HEK293 (cell line): ENCODE results near the gene PACS1.

ENCODE experiments used
- CTCF ChIA-PET: fragments of 350-600 bp; formaldehyde crosslinking; extraction: SDS; loops from one replicate; lab custom pipeline; 2021; ENCODE audit warnings: antibody characterized with exemption; lab: Yijun Ruan, JAX
- POLR2A ChIA-PET: fragments of 300-600 bp; formaldehyde crosslinking; extraction: SDS; loops from one replicate; lab custom pipeline; 2020; ENCODE audit warnings: antibody characterized with exemption, inconsistent platforms; lab: Yijun Ruan, JAX
- H3K27ac ChIP-seq: fragments of 200-500 bp; sonication (Bioruptor generic); 2 replicates; pipeline ENCODE4 v1.5.1; 2014; ENCODE audit warnings: low read depth, low read length, control low read depth, inconsistent platforms; ENCODE audit errors: extremely low read depth
- H3K36me3 ChIP-seq, 2 experiments: fragments of 200-500 bp in 1 of 2; sonication (Bioruptor generic) in 1 of 2; 1 replicate in 1 of 2; 2 replicates in 1 of 2; pipeline ENCODE4 v1.5.1; 2014 to 2017; ENCODE audit warnings: inconsistent platforms in 2 of 2, low read length in 2 of 2; ENCODE audit not compliant: control insufficient read depth in 2 of 2, insufficient read depth in 1 of 2
- H3K4me1 ChIP-seq: fragments of 200-500 bp; sonication (Bioruptor generic); 2 replicates; pipeline ENCODE4 v1.5.1; 2014; ENCODE audit warnings: mild to moderate bottlenecking, low read length, inconsistent platforms; ENCODE audit not compliant: control insufficient read depth, insufficient read depth
- H3K4me3 ChIP-seq: 2 replicates; pipeline ENCODE4 v1.5.1; 2011; ENCODE audit warnings: low read depth, mild to moderate bottlenecking, control low read depth, low read length, moderate library complexity
- H3K9me3 ChIP-seq: fragments of 200-500 bp; sonication (Bioruptor generic); 2 replicates; pipeline ENCODE4 v1.5.1; 2014; ENCODE audit warnings: low read depth, low read length, inconsistent platforms; ENCODE audit not compliant: control insufficient read depth, insufficient read depth
- EGR2 ChIP-seq: fragments of 450-650 bp; formaldehyde crosslinking; IDR thresholded peaks from 2 replicates; pipeline ENCODE4 v1.5.1; 2016; ENCODE audit warnings: low read depth, missing biosample characterization, missing genetic modification characterization
- HOXA7 ChIP-seq: sonication (generic); formaldehyde crosslinking; IDR thresholded peaks from 2 replicates; pipeline ENCODE4 v1.8.1; 2022; ENCODE audit warnings: missing genetic modification reagents, borderline replicate concordance
- MYNN ChIP-seq: fragments of 450-650 bp; formaldehyde crosslinking; IDR thresholded peaks from 2 replicates; pipeline ENCODE4 v1.5.1; 2016; ENCODE audit warnings: missing biosample characterization, missing genetic modification characterization, borderline replicate concordance
- ZBTB17 ChIP-seq: fragments of 450-650 bp; formaldehyde crosslinking; IDR thresholded peaks from 2 replicates; pipeline ENCODE4 v1.5.1; 2016; ENCODE audit warnings: missing biosample characterization, missing genetic modification characterization
- ZNF174 ChIP-seq: fragments of 450-650 bp; formaldehyde crosslinking; IDR thresholded peaks from 2 replicates; pipeline ENCODE4 v1.5.0; 2017; ENCODE audit warnings: missing biosample characterization, mild to moderate bottlenecking, missing genetic modification characterization
- ZNF2 ChIP-seq: fragments of 450-650 bp; formaldehyde crosslinking; IDR thresholded peaks from 2 replicates; pipeline ENCODE4 v1.5.1; 2016; ENCODE audit warnings: missing biosample characterization, missing genetic modification characterization
- ZNF239 ChIP-seq: fragments of 450-650 bp; formaldehyde crosslinking; IDR thresholded peaks from 2 replicates; pipeline ENCODE4 v1.5.1; 2016; ENCODE audit warnings: missing biosample characterization, missing genetic modification characterization
- ZNF416 ChIP-seq: fragments of 450-650 bp; formaldehyde crosslinking; IDR thresholded peaks from 2 replicates; pipeline ENCODE4 v1.5.1; 2016; ENCODE audit warnings: missing biosample characterization, missing genetic modification characterization
- ZNF433 ChIP-seq: fragments of 450-650 bp; formaldehyde crosslinking; IDR thresholded peaks from 2 replicates; pipeline ENCODE4 v1.5.1; 2016; ENCODE audit warnings: missing biosample characterization, missing genetic modification characterization, low read depth
- ZNF501 ChIP-seq: fragments of 450-650 bp; formaldehyde crosslinking; IDR thresholded peaks from 2 replicates; pipeline ENCODE4 v1.5.1; 2016; ENCODE audit warnings: missing biosample characterization, missing genetic modification characterization
- ZNF529 ChIP-seq: fragments of 450-650 bp; formaldehyde crosslinking; IDR thresholded peaks from 2 replicates; pipeline ENCODE4 v1.5.1; 2017; ENCODE audit warnings: missing genetic modification characterization, missing biosample characterization; ENCODE audit not compliant: insufficient replicate concordance
- ZNF544 ChIP-seq: fragments of 450-650 bp; formaldehyde crosslinking; IDR thresholded peaks from 2 replicates; pipeline ENCODE4 v1.5.0; 2017; ENCODE audit warnings: missing biosample characterization, missing genetic modification characterization
- ZNF549 ChIP-seq: fragments of 450-650 bp; IDR thresholded peaks from 2 replicates; pipeline ENCODE4 v1.5.1; 2018; ENCODE audit warnings: missing biosample characterization, missing genetic modification characterization, mild to moderate bottlenecking, inconsistent platforms, moderate library complexity
- ZNF560 ChIP-seq: fragments of 450-650 bp; formaldehyde crosslinking; IDR thresholded peaks from 2 replicates; pipeline ENCODE4 v1.5.1; 2017; ENCODE audit warnings: missing biosample characterization, missing genetic modification characterization, borderline replicate concordance
- ZNF571 ChIP-seq: fragments of 450-650 bp; formaldehyde crosslinking; IDR thresholded peaks from 2 replicates; pipeline ENCODE4 v1.5.0; 2017; ENCODE audit warnings: missing biosample characterization, missing genetic modification characterization
- ZNF843 ChIP-seq: fragments of 450-650 bp; formaldehyde crosslinking; IDR thresholded peaks from 2 replicates; pipeline ENCODE4 v1.5.1; 2016; ENCODE audit warnings: missing biosample characterization, missing genetic modification characterization
- TF ChIP-seq, protein P1 (sequence below): fragments of 450-650 bp; formaldehyde crosslinking; IDR thresholded peaks from 2 replicates; pipeline ENCODE4 v1.5.1; 2016; ENCODE audit warnings: missing biosample characterization, missing genetic modification characterization
- TF ChIP-seq, protein P2 (sequence below): fragments of 450-650 bp; formaldehyde crosslinking; IDR thresholded peaks from 2 replicates; pipeline ENCODE4 v1.5.1; 2016; ENCODE audit warnings: missing biosample characterization, missing genetic modification characterization
- TF ChIP-seq, protein P3 (sequence below): fragments of 450-650 bp; formaldehyde crosslinking; IDR thresholded peaks from 2 replicates; pipeline ENCODE4 v1.5.1; 2017; ENCODE audit warnings: missing biosample characterization, missing genetic modification characterization
- TF ChIP-seq, protein P4 (sequence below): fragments of 450-650 bp; formaldehyde crosslinking; IDR thresholded peaks from 2 replicates; pipeline ENCODE4 v1.5.1; 2016; ENCODE audit warnings: missing biosample characterization, missing genetic modification characterization
- TF ChIP-seq, protein P5 (sequence below): fragments of 450-650 bp; formaldehyde crosslinking; IDR thresholded peaks from 2 replicates; pipeline ENCODE4 v1.5.1; 2017; ENCODE audit warnings: missing biosample characterization, missing genetic modification characterization
- TF ChIP-seq, protein P6 (sequence below): fragments of 450-650 bp; formaldehyde crosslinking; IDR thresholded peaks from 2 replicates; pipeline ENCODE4 v1.5.1; 2016; ENCODE audit warnings: missing biosample characterization, missing genetic modification characterization

Gene PACS1

DNA sequence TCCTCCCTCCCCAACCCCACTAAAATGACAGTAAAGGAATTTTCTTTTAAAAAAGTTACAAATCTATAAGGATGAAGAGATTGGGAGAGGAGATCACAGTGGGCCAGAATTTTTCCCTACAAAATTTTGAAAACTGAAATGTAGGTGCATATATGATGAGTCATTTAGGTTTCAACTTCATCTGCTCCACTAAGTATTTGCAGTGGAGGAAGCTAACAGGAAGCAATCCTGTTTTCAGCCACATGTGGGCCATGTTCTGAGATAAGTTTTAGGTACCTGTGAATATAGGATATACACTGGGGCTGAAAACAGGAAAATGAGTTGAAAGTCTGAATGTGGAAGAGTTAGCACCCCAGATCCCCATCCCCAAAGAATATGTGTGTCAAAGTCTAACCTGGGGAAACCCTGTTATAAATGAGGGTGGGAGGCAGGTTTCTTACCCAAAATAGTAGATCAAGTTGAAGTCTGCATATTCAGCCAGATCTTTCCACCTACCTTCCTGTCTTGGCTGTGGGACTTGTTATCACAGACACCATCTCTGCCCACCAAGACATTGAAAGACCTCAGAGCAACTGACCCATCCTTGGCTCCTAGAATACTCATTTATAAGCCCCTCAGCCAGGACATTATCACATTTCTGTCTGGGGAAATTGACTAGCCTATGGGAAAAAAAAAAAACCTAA lies 87.3 kb downstream of the PACS1 start:
- ChIA-PET CTCF (interaction anchor here (0.9 kb wide), 1 partner anchor 14 kb away, joined by 3 read pairs; no protein-coding TSS in a partner anchor), POLR2A (no interaction called here)
- Histone ChIP-seq H3K4me1 (peaks cover 6% of the 10 kb centered on the region; the same call in 1 of the 2 replicates), H3K9me3 (no peaks in the 10 kb centered on the region), H3K27ac (no peak overlapping the region), H3K36me3 (no peaks in the 10 kb centered on the region), H3K4me3 (no peak overlapping the region)
- TF ChIP-seq ZNF2 (no peak), ZNF501 (tag by site-specific recombination) (no peak), EGR2 (tag by site-specific recombination) (no peak), HOXA7 (CRISPR knock-in tag) (no peak), ZNF239 (tag by site-specific recombination) (no peak), ZNF549 (tag by site-specific recombination) (no peak), ZNF174 (tag by site-specific recombination) (no peak), ZNF433 (no peak), ZNF843 (tag by site-specific recombination) (no peak)
- TF ChIP-seq, protein P1, sequence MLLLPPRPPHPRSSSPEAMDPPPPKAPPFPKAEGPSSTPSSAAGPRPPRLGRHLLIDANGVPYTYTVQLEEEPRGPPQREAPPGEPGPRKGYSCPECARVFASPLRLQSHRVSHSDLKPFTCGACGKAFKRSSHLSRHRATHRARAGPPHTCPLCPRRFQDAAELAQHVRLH (tag by site-specific recombination) = no peak
- TF ChIP-seq, protein P2, sequence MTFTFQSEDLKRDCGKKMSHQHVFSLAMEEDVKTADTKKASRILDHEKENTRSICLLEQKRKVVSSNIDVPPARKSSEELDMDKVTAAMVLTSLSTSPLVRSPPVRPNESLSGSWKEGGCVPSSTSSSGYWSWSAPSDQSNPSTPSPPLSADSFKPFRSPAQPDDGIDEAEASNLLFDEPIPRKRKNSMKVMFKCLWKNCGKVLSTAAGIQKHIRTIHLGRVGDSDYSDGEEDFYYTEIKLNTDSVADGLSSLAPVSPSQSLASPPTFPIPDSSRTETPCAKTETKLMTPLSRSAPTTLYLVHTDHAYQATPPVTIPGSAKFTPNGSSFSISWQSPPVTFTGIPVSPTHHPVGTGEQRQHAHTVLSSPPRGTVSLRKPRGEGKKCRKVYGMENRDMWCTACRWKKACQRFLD (tag by site-specific recombination) = no peak
- TF ChIP-seq, protein P3, sequence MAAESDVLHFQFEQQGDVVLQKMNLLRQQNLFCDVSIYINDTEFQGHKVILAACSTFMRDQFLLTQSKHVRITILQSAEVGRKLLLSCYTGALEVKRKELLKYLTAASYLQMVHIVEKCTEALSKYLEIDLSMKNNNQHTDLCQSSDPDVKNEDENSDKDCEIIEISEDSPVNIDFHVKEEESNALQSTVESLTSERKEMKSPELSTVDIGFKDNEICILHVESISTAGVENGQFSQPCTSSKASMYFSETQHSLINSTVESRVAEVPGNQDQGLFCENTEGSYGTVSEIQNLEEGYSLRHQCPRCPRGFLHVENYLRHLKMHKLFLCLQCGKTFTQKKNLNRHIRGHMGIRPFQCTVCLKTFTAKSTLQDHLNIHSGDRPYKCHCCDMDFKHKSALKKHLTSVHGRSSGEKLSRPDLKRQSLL = no peak
- TF ChIP-seq, protein P4, sequence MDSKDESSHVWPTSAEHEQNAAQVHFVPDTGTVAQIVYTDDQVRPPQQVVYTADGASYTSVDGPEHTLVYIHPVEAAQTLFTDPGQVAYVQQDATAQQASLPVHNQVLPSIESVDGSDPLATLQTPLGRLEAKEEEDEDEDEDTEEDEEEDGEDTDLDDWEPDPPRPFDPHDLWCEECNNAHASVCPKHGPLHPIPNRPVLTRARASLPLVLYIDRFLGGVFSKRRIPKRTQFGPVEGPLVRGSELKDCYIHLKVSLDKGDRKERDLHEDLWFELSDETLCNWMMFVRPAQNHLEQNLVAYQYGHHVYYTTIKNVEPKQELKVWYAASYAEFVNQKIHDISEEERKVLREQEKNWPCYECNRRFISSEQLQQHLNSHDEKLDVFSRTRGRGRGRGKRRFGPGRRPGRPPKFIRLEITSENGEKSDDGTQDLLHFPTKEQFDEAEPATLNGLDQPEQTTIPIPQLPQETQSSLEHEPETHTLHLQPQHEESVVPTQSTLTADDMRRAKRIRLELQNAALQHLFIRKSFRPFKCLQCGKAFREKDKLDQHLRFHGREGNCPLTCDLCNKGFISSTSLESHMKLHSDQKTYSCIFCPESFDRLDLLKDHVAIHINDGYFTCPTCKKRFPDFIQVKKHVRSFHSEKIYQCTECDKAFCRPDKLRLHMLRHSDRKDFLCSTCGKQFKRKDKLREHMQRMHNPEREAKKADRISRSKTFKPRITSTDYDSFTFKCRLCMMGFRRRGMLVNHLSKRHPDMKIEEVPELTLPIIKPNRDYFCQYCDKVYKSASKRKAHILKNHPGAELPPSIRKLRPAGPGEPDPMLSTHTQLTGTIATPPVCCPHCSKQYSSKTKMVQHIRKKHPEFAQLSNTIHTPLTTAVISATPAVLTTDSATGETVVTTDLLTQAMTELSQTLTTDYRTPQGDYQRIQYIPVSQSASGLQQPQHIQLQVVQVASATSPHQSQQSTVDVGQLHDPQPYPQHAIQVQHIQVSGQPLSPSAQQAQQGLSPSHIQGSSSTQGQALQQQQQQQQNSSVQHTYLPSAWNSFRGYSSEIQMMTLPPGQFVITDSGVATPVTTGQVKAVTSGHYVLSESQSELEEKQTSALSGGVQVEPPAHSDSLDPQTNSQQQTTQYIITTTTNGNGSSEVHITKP (tag by site-specific recombination) = no peak
- TF ChIP-seq, protein P5, sequence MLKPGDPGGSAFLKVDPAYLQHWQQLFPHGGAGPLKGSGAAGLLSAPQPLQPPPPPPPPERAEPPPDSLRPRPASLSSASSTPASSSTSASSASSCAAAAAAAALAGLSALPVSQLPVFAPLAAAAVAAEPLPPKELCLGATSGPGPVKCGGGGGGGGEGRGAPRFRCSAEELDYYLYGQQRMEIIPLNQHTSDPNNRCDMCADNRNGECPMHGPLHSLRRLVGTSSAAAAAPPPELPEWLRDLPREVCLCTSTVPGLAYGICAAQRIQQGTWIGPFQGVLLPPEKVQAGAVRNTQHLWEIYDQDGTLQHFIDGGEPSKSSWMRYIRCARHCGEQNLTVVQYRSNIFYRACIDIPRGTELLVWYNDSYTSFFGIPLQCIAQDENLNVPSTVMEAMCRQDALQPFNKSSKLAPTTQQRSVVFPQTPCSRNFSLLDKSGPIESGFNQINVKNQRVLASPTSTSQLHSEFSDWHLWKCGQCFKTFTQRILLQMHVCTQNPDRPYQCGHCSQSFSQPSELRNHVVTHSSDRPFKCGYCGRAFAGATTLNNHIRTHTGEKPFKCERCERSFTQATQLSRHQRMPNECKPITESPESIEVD = no peak

DNA sequence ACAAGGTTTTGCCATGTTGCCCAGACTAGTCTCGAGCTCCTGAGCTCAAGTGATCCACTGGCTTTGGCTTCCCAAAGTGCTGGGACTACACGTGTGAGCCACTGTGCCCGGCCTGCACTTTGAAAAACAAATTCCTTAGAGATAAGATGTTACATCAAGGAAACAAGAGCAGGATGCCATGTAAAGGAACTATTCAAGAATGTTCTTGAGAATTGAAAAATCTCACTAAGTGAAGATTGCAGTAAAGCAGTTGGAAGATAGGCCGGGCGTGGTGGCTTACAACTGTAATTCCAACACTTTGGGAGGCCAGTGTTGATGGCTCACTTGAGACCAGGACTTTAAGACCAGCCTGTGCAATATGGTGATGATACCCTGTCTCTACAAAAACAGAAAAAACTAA lies 88.1 kb downstream of the PACS1 start:
- peaks cover 6% of the 10 kb centered on the region; the same call in 1 of the 2 replicates for H3K4me1 ChIP-seq
- ChIA-PET POLR2A (no interaction called here), CTCF (interaction anchor here (0.7 kb wide), 2 partner anchors 119 to 346 kb away, joined by 3 read pairs; no protein-coding TSS in a partner anchor)
- no peaks in the 10 kb centered on the region for H3K36me3 ChIP-seq
- no peak overlapping the region for H3K4me3 ChIP-seq
- TF ChIP-seq ZNF529 (tag by site-specific recombination) (no peak), ZBTB17 (no peak), ZNF501 (tag by site-specific recombination) (no peak), MYNN (tag by site-specific recombination) (no peak), ZNF416 (tag by site-specific recombination) (no peak), ZNF544 (tag by site-specific recombination) (no peak), ZNF560 (tag by site-specific recombination) (no peak), ZNF571 (tag by site-specific recombination) (no peak)
- TF ChIP-seq, protein P6, sequence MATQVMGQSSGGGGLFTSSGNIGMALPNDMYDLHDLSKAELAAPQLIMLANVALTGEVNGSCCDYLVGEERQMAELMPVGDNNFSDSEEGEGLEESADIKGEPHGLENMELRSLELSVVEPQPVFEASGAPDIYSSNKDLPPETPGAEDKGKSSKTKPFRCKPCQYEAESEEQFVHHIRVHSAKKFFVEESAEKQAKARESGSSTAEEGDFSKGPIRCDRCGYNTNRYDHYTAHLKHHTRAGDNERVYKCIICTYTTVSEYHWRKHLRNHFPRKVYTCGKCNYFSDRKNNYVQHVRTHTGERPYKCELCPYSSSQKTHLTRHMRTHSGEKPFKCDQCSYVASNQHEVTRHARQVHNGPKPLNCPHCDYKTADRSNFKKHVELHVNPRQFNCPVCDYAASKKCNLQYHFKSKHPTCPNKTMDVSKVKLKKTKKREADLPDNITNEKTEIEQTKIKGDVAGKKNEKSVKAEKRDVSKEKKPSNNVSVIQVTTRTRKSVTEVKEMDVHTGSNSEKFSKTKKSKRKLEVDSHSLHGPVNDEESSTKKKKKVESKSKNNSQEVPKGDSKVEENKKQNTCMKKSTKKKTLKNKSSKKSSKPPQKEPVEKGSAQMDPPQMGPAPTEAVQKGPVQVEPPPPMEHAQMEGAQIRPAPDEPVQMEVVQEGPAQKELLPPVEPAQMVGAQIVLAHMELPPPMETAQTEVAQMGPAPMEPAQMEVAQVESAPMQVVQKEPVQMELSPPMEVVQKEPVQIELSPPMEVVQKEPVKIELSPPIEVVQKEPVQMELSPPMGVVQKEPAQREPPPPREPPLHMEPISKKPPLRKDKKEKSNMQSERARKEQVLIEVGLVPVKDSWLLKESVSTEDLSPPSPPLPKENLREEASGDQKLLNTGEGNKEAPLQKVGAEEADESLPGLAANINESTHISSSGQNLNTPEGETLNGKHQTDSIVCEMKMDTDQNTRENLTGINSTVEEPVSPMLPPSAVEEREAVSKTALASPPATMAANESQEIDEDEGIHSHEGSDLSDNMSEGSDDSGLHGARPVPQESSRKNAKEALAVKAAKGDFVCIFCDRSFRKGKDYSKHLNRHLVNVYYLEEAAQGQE (tag by site-specific recombination) = no peak
- H3K27ac ChIP-seq = no peak overlapping the region
- H3K9me3 ChIP-seq = no peaks in the 10 kb centered on the region
